ENCODE measurements around the gene C17orf67.

Gene C17orf67

DNA sequence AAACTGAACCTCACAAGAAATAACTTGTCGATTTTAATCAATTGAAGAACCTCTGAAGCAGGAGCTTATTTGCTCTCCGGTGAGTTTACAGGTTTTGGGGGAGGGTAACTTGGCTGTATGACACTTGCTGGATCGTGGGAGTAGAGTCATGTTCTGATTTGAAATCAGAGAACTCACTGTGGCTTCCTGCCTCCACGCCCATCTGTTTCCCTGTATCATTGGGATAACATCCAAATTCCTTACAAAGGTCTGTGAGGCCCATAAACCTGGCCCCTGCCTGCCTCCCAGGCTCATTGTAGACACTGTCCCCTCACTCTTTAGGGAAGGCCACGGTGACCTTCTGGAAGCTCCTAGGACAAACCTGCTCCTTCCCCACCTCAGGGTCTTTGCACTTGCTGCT lies 48.3 kb downstream of the C17orf67 start:
- H2AFZ ChIP-seq (ENCODE audit: low read depth, low read length): no peak overlapping the region
- no peaks in the 10 kb centered on the region for H3K27me3 ChIP-seq (ENCODE audit: insufficient read depth, low read length, poor library complexity)
- DNase-seq (no peak), ATAC-seq (ENCODE audit: insufficient read depth, low read depth) (no peak)
- H3K9ac ChIP-seq (ENCODE audit: low read depth, low read length): no peak overlapping the region
- H3K27ac ChIP-seq (ENCODE audit: low read length): peak overlapping the region; percentile 83; the same call in 1 of the 2 replicates
- no peaks in the 10 kb centered on the region for H3K36me3 ChIP-seq (ENCODE audit: insufficient read depth, low read length)
- peaks cover 50% of the 10 kb centered on the region for H3K4me1 ChIP-seq (ENCODE audit: insufficient read depth, low read length)
- no peaks in the 10 kb centered on the region for H3K9me3 ChIP-seq (ENCODE audit: insufficient read depth, low read length, severe bottlenecking)
- no peak overlapping the region for H3K4me2 ChIP-seq (ENCODE audit: insufficient read depth, low read length)
- no peak overlapping the region for H3K4me3 ChIP-seq (ENCODE audit: low read depth in 1 of 2, low read length in 2 of 2)
- H4K20me1 ChIP-seq (ENCODE audit: insufficient read depth, low read length): no peaks in the 10 kb centered on the region
- H3K79me2 ChIP-seq (ENCODE audit: insufficient read depth, low read length): no peaks in the 10 kb centered on the region
- TF ChIP-seq EZH2 (IDR thresholded peaks at IDR 0.05; ENCODE audit: borderline replicate concordance, low read depth, low read length, severe bottlenecking): no peak
- TF ChIP-seq CTCF (IDR thresholded peaks at IDR 0.05; ENCODE audit: borderline replicate concordance, extremely low read depth, low read length, poor library complexity, severe bottlenecking): no peak

- H3K27me3 ChIP-seq (ENCODE audit: insufficient read depth, low read length, poor library complexity): no peaks in the 10 kb centered on the region
- no peaks in the 10 kb centered on the region for H3K9me3 ChIP-seq (ENCODE audit: insufficient read depth, low read length, severe bottlenecking)
- H3K4me1 ChIP-seq (ENCODE audit: insufficient read depth, low read length): peaks cover 68% of the 10 kb centered on the region
- ATAC-seq (ENCODE audit: insufficient read depth, low read depth) (no peak), DNase-seq (no peak)
- no peak for TF ChIP-seq CTCF (IDR thresholded peaks at IDR 0.05; ENCODE audit: borderline replicate concordance, extremely low read depth, low read length, poor library complexity, severe bottlenecking)
- TF ChIP-seq EZH2 (IDR thresholded peaks at IDR 0.05; ENCODE audit: borderline replicate concordance, low read depth, low read length, severe bottlenecking): no peak
- H3K27ac ChIP-seq (ENCODE audit: low read length): no peak overlapping the region
- H3K36me3 ChIP-seq (ENCODE audit: insufficient read depth, low read length): no peaks in the 10 kb centered on the region
- no peak overlapping the region for H3K9ac ChIP-seq (ENCODE audit: low read depth, low read length)
- no peak overlapping the region for H3K4me3 ChIP-seq (ENCODE audit: low read depth in 1 of 2, low read length in 2 of 2)
- no peak overlapping the region for H2AFZ ChIP-seq (ENCODE audit: low read depth, low read length)
- H3K79me2 ChIP-seq (ENCODE audit: insufficient read depth, low read length): no peaks in the 10 kb centered on the region
- H3K4me2 ChIP-seq (ENCODE audit: insufficient read depth, low read length): no peak overlapping the region
- H4K20me1 ChIP-seq (ENCODE audit: insufficient read depth, low read length): no peaks in the 10 kb centered on the region
These were observed 51.4 kb downstream of the C17orf67 start for GRCh38 chr17:56782338-56782737.

- Histone ChIP-seq H3K9ac (ENCODE audit: low read depth, low read length) (no peak overlapping the region), H3K36me3 (ENCODE audit: insufficient read depth, low read length) (no peaks in the 10 kb centered on the region), H2AFZ (ENCODE audit: low read depth, low read length) (no peak overlapping the region), H3K4me2 (ENCODE audit: insufficient read depth, low read length) (no peak overlapping the region), H3K9me3 (ENCODE audit: insufficient read depth, low read length, severe bottlenecking) (no peaks in the 10 kb centered on the region), H3K79me2 (ENCODE audit: insufficient read depth, low read length) (no peaks in the 10 kb centered on the region), H3K27me3 (ENCODE audit: insufficient read depth, low read length, poor library complexity) (no peaks in the 10 kb centered on the region), H3K4me3 (ENCODE audit: low read depth in 1 of 2, low read length in 2 of 2) (no peak overlapping the region), H3K27ac (ENCODE audit: low read length) (peak overlapping the region; percentile 96; the same call in 1 of the 2 replicates), H4K20me1 (ENCODE audit: insufficient read depth, low read length) (no peaks in the 10 kb centered on the region), H3K4me1 (ENCODE audit: insufficient read depth, low read length) (peaks cover 67% of the 10 kb centered on the region)
- DNase-seq (no peak), ATAC-seq (ENCODE audit: insufficient read depth, low read depth) (no peak)
- TF ChIP-seq EZH2 (IDR thresholded peaks at IDR 0.05; ENCODE audit: borderline replicate concordance, low read depth, low read length, severe bottlenecking) (no peak), CTCF (IDR thresholded peaks at IDR 0.05; ENCODE audit: borderline replicate concordance, extremely low read depth, low read length, poor library complexity, severe bottlenecking) (no peak)
These were observed 51.8 kb downstream of the C17orf67 start for GRCh38 chr17:56781906-56782305.
